ENCODE results near the gene CIAO3.
A peak's percentile ranks its signal among the peaks of the same experiment; 100 is the strongest.
"Not testable (repeated sequence)": the region's sequence is repeated elsewhere in the genome, so short reads cannot be mapped to it uniquely, and the experiment has no call there.

The CIAO3 gene

GRCh38 chr16:740764-741505, at the start of gene CIAO3:
Gene CIAO3, minus strand, starts transcription at chr16:740997. Its CDS starts 12 bp downstream, at chr16:740985.
- DNase-seq = peak; percentile 89

GRCh38 chr16:790086-790485, 49.3 kb upstream of the CIAO3 start:
- no peak for DNase-seq

- DNase-seq = no peak
Measured at GRCh38 chr16:789191-789850, 48.5 kb upstream of the CIAO3 start.

- DNase-seq = peak; percentile 93
Measured at GRCh38 chr16:788399-789126, 47.8 kb upstream of the CIAO3 start, which contains the start of gene CHTF18. Gene CHTF18, plus strand, starts transcription at chr16:788620. Its CDS starts 65 bp downstream, at chr16:788685.

- DNase-seq = no peak
Measured at GRCh38 chr16:787978-788398, 47.2 kb upstream of the CIAO3 start, which contains the start of gene RPUSD1. Gene RPUSD1, minus strand, starts transcription at chr16:788381. Its CDS starts 644 bp downstream, at chr16:787737.

GRCh38 chr16:787321-787966, 46.6 kb upstream of the CIAO3 start:
- DNase-seq = no peak

GRCh38 chr16:785563-786535, 45.1 kb upstream of the CIAO3 start:
- no peak for DNase-seq

GRCh38 chr16:784431-784830, 43.6 kb upstream of the CIAO3 start:
- DNase-seq = no peak

- no peak for DNase-seq
Measured at GRCh38 chr16:783404-784161, 42.8 kb upstream of the CIAO3 start.

- DNase-seq = peak; percentile 77
Measured at GRCh38 chr16:782766-783403, 42.1 kb upstream of the CIAO3 start.

GRCh38 chr16:782258-782657, 41.5 kb upstream of the CIAO3 start:
- no peak for DNase-seq

GRCh38 chr16:781346-782010, 40.7 kb upstream of the CIAO3 start:
- DNase-seq = no peak

- no peak for DNase-seq
Measured at GRCh38 chr16:780296-780695, 39.5 kb upstream of the CIAO3 start.

GRCh38 chr16:779561-779960, 38.8 kb upstream of the CIAO3 start:
- no peak for DNase-seq

GRCh38 chr16:778909-779527, 38.2 kb upstream of the CIAO3 start:
- no peak for DNase-seq

- no peak for DNase-seq
Measured at GRCh38 chr16:778447-778846, 37.6 kb upstream of the CIAO3 start.

- no peak for DNase-seq
Measured at GRCh38 chr16:777826-778225, 37.0 kb upstream of the CIAO3 start.

GRCh38 chr16:776824-777223, 36.0 kb upstream of the CIAO3 start:
- DNase-seq = no peak

GRCh38 chr16:776298-776697, 35.5 kb upstream of the CIAO3 start:
- not testable (repeated sequence) for DNase-seq

Data from NCI-H2171 (cell line).